GM23338 (cell line): ENCODE data around the gene BANK1. TPM values are rescaled to one million over a fixed set of nuclear protein-coding genes. Genes with fewer than 3 reads are reported as not detected.

ENCODE experiments used
- ATAC-seq: fragments of 200-7000 bp; cut with Tn5 transposase; 3 replicates; pipeline ENCODE4 v1.9.1; 2020
- DNase-seq: peaks from one replicate; pipeline ENCODE4 v3.0.0-alpha.2; 2015; ENCODE audit warnings: low spot score
- H2AFZ ChIP-seq: fragments of 200-600 bp; sonication (generic); 2 replicates; pipeline ENCODE4 v1.8.0; 2016; ENCODE audit warnings: antibody characterized with exemption, mild to moderate bottlenecking, moderate library complexity
- H3F3A ChIP-seq: fragments of 200-600 bp; sonication (generic); replicated peaks from 2 replicates; pipeline ENCODE4 v1.8.0; 2017; ENCODE audit warnings: antibody characterized with exemption, mixed run types, low read depth
- H3K27ac ChIP-seq: fragments of 200-600 bp; sonication (generic); 2 replicates; pipeline ENCODE4 v1.6.1; 2016; ENCODE audit warnings: low read depth
- H3K27me3 ChIP-seq: fragments of 200-600 bp; sonication (generic); 2 replicates; pipeline ENCODE4 v1.8.0; 2016; ENCODE audit warnings: mild to moderate bottlenecking, mixed run types, moderate library complexity; ENCODE audit not compliant: insufficient read depth
- H3K36me3 ChIP-seq: fragments of 200-600 bp; sonication (generic); 2 replicates; pipeline ENCODE4 v1.8.0; 2016; ENCODE audit warnings: mild to moderate bottlenecking; ENCODE audit not compliant: insufficient read depth
- H3K4me1 ChIP-seq: fragments of 200-600 bp; sonication (generic); 2 replicates; pipeline ENCODE4 v1.8.0; 2016; ENCODE audit warnings: mild to moderate bottlenecking, moderate library complexity; ENCODE audit not compliant: insufficient read depth
- H3K4me2 ChIP-seq: fragments of 200-600 bp; sonication (generic); 2 replicates; pipeline ENCODE4 v1.7.1; 2017; ENCODE audit warnings: mixed run types
- H3K4me3 ChIP-seq: fragments of 200-600 bp; sonication (generic); 2 replicates; pipeline ENCODE4 v1.6.1; 2016; ENCODE audit warnings: mixed run types
- H3K79me2 ChIP-seq: fragments of 200-600 bp; sonication (generic); replicated peaks from 2 replicates; pipeline ENCODE4 v1.8.0; 2017; ENCODE audit warnings: mild to moderate bottlenecking; ENCODE audit not compliant: insufficient read depth
- H3K9me2 ChIP-seq: fragments of 200-600 bp; sonication (generic); 2 replicates; pipeline ENCODE4 v1.8.0; 2017; ENCODE audit not compliant: insufficient read depth
- H4K20me1 ChIP-seq: fragments of 200-600 bp; sonication (generic); replicated peaks from 2 replicates; pipeline ENCODE4 v1.8.0; 2017; ENCODE audit warnings: mild to moderate bottlenecking; ENCODE audit not compliant: insufficient read depth
- H3K27ac Mint-ChIP-seq: 2 replicates; pipeline ENCODE4 v1.8.0; 2020; ENCODE audit warnings: inconsistent platforms, mild to moderate bottlenecking, moderate library complexity, mixed read lengths
- H3K27me3 Mint-ChIP-seq: 3 replicates; pipeline ENCODE4 v1.8.0; 2022; ENCODE audit warnings: low read depth, mild to moderate bottlenecking, moderate library complexity, mixed read lengths, inconsistent platforms; ENCODE audit not compliant: insufficient read depth, poor library complexity
- H3K36me3 Mint-ChIP-seq: 3 replicates; pipeline ENCODE4 v1.8.0; 2021; ENCODE audit warnings: low read depth, mild to moderate bottlenecking, inconsistent platforms, moderate library complexity, mixed read lengths
- H3K4me1 Mint-ChIP-seq: 3 replicates; pipeline ENCODE4 v1.8.0; 2020; ENCODE audit warnings: mild to moderate bottlenecking, inconsistent platforms, mixed read lengths
- H3K4me3 Mint-ChIP-seq: 3 replicates; pipeline ENCODE4 v1.8.0; 2021; ENCODE audit warnings: moderate library complexity, mild to moderate bottlenecking, inconsistent platforms, mixed read lengths
- H3K9me3 Mint-ChIP-seq: 3 replicates; pipeline ENCODE4 v1.8.0; 2020; ENCODE audit warnings: moderate library complexity, mild to moderate bottlenecking, inconsistent platforms, mixed read lengths
- CREB1 ChIP-seq: fragments of 250-450 bp; sonication (Bioruptor Pico); IDR thresholded peaks from 2 replicates; pipeline ENCODE4 v1.5.0; 2020; ENCODE audit warnings: low read depth, mild to moderate bottlenecking, moderate library complexity
- EZH2 ChIP-seq: fragments of 200-600 bp; sonication (generic); IDR thresholded peaks from one replicate; pipeline ENCODE4 v1.8.0; 2017; ENCODE audit warnings: antibody characterized with exemption, mild to moderate bottlenecking, low read depth; ENCODE audit not compliant: unreplicated experiment
- EZH2phosphoT487 ChIP-seq: fragments of 200-600 bp; sonication (generic); IDR thresholded peaks from one replicate; pipeline ENCODE4 v1.8.1; 2018; ENCODE audit warnings: antibody characterized with exemption; ENCODE audit not compliant: unreplicated experiment
- JUNB ChIP-seq: IDR thresholded peaks from one replicate; pipeline ENCODE4 v1.6.1; 2016; ENCODE audit warnings: antibody characterized with exemption; ENCODE audit not compliant: unreplicated experiment
- NANOG ChIP-seq: IDR thresholded peaks from 2 replicates; pipeline ENCODE4 v1.6.1; 2016; ENCODE audit warnings: antibody characterized with exemption, borderline replicate concordance
- POLR2AphosphoS5 ChIP-seq: IDR thresholded peaks from 2 replicates; pipeline ENCODE4 v1.6.1; 2016; ENCODE audit warnings: antibody characterized with exemption, low read depth
- STAT1 ChIP-seq: IDR thresholded peaks from one replicate; pipeline ENCODE4 v1.6.1; 2016; ENCODE audit warnings: antibody characterized with exemption; ENCODE audit not compliant: unreplicated experiment
- ZNF114 ChIP-seq: fragments of 250-450 bp; sonication (Bioruptor Pico); IDR thresholded peaks from 2 replicates; pipeline ENCODE4 v1.5.0; 2020; ENCODE audit warnings: mild to moderate bottlenecking, moderate library complexity
- ZNF331 ChIP-seq: fragments of 250-450 bp; sonication (Bioruptor Pico); IDR thresholded peaks from 2 replicates; pipeline ENCODE4 v1.5.0; 2020; ENCODE audit warnings: low read depth, mild to moderate bottlenecking, moderate library complexity
- polyA plus RNA-seq: library from polyadenylated mRNA; unstranded; fragments of >200 nt; fragmentation: Nextera tagmentation; extraction: Ambion mirVana; gene quantifications from 2 replicates; pipeline ENCODE4 v1.2.1, GENCODE V29; 2016
- total RNA-seq: library from RNA; depleted of rRNA; stranded (reverse); fragments of >200 nt; shearing (Covaris generic); gene quantifications from 2 replicates; pipeline ENCODE4 v1.2.3, GENCODE V29; 2014
- TF ChIP-seq, protein P1 (sequence below), 2 experiments: fragments of 200-600 bp in 1 of 2; sonication (generic) in 1 of 2; conservative IDR thresholded peaks; 2 replicates each; pipeline versions ENCODE4 v1.5.1 to v1.6.1; 2016 to 2017; ENCODE audit warnings: antibody characterized with exemption in 2 of 2, low read depth in 2 of 2, mild to moderate bottlenecking in 2 of 2, moderate library complexity in 1 of 2
- TF ChIP-seq, protein P2 (sequence below): IDR thresholded peaks from 2 replicates; pipeline ENCODE4 v1.6.1; 2016; ENCODE audit warnings: antibody characterized with exemption
- TF ChIP-seq, protein P3 (sequence below): fragments of 250-450 bp; sonication (Bioruptor Pico); IDR thresholded peaks from 2 replicates; pipeline ENCODE4 v1.5.0; 2020; ENCODE audit warnings: mild to moderate bottlenecking, moderate library complexity
- TF ChIP-seq, protein P4 (sequence below): IDR thresholded peaks from one replicate; pipeline ENCODE4 v1.6.1; 2018; ENCODE audit warnings: antibody characterized with exemption; ENCODE audit not compliant: unreplicated experiment

BANK1 gene
- total and polyA plus RNA-seq, 2 experiments from 2014 or later: 0.86 to 0.87 TPM

- ATAC-seq: no peak
These were observed 97.9 kb downstream of the BANK1 start for GRCh38 chr4:101888472-101888871.

More at GRCh38 chr4:101888472-101888871, 97.9 kb downstream of the BANK1 start:
- peaks cover 6% of the 10 kb centered on the region; the same call in 1 of the 3 replicates for H3K4me1 Mint-ChIP-seq
- H3K27me3 Mint-ChIP-seq: peaks cover 2% of the 10 kb centered on the region
- no peak overlapping the region for H3K4me2 ChIP-seq
- H3K4me1 ChIP-seq: peaks cover 7% of the 10 kb centered on the region; the same call in 1 of the 2 replicates
- H3K9me2 ChIP-seq: no peaks in the 10 kb centered on the region
- TF ChIP-seq, protein P1, sequence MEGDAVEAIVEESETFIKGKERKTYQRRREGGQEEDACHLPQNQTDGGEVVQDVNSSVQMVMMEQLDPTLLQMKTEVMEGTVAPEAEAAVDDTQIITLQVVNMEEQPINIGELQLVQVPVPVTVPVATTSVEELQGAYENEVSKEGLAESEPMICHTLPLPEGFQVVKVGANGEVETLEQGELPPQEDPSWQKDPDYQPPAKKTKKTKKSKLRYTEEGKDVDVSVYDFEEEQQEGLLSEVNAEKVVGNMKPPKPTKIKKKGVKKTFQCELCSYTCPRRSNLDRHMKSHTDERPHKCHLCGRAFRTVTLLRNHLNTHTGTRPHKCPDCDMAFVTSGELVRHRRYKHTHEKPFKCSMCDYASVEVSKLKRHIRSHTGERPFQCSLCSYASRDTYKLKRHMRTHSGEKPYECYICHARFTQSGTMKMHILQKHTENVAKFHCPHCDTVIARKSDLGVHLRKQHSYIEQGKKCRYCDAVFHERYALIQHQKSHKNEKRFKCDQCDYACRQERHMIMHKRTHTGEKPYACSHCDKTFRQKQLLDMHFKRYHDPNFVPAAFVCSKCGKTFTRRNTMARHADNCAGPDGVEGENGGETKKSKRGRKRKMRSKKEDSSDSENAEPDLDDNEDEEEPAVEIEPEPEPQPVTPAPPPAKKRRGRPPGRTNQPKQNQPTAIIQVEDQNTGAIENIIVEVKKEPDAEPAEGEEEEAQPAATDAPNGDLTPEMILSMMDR (conservative IDR thresholded peaks at IDR 0.05; ENCODE audit: low read depth in 2 of 2): no peak
- TF ChIP-seq STAT1 (no peak), NANOG (no peak), CREB1 (no peak), ZNF114 (CRISPR knock-in tag) (no peak), POLR2AphosphoS5 (no peak), EZH2 (no peak), JUNB (no peak), EZH2phosphoT487 (no peak), ZNF331 (CRISPR knock-in tag) (no peak)
- TF ChIP-seq, protein P2, sequence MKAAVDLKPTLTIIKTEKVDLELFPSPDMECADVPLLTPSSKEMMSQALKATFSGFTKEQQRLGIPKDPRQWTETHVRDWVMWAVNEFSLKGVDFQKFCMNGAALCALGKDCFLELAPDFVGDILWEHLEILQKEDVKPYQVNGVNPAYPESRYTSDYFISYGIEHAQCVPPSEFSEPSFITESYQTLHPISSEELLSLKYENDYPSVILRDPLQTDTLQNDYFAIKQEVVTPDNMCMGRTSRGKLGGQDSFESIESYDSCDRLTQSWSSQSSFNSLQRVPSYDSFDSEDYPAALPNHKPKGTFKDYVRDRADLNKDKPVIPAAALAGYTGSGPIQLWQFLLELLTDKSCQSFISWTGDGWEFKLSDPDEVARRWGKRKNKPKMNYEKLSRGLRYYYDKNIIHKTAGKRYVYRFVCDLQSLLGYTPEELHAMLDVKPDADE: no peak
- TF ChIP-seq, protein P3, sequence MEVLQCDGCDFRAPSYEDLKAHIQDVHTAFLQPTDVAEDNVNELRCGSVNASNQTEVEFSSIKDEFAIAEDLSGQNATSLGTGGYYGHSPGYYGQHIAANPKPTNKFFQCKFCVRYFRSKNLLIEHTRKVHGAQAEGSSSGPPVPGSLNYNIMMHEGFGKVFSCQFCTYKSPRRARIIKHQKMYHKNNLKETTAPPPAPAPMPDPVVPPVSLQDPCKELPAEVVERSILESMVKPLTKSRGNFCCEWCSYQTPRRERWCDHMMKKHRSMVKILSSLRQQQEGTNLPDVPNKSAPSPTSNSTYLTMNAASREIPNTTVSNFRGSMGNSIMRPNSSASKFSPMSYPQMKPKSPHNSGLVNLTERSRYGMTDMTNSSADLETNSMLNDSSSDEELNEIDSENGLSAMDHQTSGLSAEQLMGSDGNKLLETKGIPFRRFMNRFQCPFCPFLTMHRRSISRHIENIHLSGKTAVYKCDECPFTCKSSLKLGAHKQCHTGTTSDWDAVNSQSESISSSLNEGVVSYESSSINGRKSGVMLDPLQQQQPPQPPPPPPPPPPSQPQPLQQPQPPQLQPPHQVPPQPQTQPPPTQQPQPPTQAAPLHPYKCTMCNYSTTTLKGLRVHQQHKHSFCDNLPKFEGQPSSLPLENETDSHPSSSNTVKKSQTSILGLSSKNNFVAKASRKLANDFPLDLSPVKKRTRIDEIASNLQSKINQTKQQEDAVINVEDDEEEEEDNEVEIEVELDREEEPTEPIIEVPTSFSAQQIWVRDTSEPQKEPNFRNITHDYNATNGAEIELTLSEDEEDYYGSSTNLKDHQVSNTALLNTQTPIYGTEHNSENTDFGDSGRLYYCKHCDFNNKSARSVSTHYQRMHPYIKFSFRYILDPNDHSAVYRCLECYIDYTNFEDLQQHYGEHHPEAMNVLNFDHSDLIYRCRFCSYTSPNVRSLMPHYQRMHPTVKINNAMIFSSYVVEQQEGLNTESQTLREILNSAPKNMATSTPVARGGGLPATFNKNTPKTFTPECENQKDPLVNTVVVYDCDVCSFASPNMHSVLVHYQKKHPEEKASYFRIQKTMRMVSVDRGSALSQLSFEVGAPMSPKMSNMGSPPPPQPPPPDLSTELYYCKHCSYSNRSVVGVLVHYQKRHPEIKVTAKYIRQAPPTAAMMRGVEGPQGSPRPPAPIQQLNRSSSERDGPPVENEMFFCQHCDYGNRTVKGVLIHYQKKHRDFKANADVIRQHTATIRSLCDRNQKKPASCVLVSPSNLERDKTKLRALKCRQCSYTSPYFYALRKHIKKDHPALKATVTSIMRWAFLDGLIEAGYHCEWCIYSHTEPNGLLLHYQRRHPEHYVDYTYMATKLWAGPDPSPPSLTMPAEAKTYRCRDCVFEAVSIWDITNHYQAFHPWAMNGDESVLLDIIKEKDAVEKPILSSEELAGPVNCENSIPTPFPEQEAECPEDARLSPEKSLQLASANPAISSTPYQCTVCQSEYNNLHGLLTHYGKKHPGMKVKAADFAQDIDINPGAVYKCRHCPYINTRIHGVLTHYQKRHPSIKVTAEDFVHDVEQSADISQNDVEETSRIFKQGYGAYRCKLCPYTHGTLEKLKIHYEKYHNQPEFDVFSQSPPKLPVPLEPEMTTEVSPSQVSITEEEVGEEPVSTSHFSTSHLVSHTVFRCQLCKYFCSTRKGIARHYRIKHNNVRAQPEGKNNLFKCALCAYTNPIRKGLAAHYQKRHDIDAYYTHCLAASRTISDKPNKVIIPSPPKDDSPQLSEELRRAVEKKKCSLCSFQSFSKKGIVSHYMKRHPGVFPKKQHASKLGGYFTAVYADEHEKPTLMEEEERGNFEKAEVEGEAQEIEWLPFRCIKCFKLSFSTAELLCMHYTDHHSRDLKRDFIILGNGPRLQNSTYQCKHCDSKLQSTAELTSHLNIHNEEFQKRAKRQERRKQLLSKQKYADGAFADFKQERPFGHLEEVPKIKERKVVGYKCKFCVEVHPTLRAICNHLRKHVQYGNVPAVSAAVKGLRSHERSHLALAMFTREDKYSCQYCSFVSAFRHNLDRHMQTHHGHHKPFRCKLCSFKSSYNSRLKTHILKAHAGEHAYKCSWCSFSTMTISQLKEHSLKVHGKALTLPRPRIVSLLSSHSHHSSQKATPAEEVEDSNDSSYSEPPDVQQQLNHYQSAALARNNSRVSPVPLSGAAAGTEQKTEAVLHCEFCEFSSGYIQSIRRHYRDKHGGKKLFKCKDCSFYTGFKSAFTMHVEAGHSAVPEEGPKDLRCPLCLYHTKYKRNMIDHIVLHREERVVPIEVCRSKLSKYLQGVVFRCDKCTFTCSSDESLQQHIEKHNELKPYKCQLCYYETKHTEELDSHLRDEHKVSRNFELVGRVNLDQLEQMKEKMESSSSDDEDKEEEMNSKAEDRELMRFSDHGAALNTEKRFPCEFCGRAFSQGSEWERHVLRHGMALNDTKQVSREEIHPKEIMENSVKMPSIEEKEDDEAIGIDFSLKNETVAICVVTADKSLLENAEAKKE (CRISPR knock-in tag): no peak
- TF ChIP-seq, protein P4, sequence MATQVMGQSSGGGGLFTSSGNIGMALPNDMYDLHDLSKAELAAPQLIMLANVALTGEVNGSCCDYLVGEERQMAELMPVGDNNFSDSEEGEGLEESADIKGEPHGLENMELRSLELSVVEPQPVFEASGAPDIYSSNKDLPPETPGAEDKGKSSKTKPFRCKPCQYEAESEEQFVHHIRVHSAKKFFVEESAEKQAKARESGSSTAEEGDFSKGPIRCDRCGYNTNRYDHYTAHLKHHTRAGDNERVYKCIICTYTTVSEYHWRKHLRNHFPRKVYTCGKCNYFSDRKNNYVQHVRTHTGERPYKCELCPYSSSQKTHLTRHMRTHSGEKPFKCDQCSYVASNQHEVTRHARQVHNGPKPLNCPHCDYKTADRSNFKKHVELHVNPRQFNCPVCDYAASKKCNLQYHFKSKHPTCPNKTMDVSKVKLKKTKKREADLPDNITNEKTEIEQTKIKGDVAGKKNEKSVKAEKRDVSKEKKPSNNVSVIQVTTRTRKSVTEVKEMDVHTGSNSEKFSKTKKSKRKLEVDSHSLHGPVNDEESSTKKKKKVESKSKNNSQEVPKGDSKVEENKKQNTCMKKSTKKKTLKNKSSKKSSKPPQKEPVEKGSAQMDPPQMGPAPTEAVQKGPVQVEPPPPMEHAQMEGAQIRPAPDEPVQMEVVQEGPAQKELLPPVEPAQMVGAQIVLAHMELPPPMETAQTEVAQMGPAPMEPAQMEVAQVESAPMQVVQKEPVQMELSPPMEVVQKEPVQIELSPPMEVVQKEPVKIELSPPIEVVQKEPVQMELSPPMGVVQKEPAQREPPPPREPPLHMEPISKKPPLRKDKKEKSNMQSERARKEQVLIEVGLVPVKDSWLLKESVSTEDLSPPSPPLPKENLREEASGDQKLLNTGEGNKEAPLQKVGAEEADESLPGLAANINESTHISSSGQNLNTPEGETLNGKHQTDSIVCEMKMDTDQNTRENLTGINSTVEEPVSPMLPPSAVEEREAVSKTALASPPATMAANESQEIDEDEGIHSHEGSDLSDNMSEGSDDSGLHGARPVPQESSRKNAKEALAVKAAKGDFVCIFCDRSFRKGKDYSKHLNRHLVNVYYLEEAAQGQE: no peak
- no peaks in the 10 kb centered on the region for H3K79me2 ChIP-seq
- H2AFZ ChIP-seq: no peak overlapping the region
- H3K36me3 ChIP-seq: no peaks in the 10 kb centered on the region
- H3K27ac ChIP-seq: no peak overlapping the region
- no peak for DNase-seq
- H3F3A ChIP-seq: no peaks in the 10 kb centered on the region
- no peak overlapping the region for H3K27ac Mint-ChIP-seq
- no peak overlapping the region for H3K4me3 Mint-ChIP-seq
- H3K4me3 ChIP-seq: no peak overlapping the region
- no peaks in the 10 kb centered on the region for H3K36me3 Mint-ChIP-seq
- H3K27me3 ChIP-seq: no peaks in the 10 kb centered on the region
- no peaks in the 10 kb centered on the region for H4K20me1 ChIP-seq
- H3K9me3 Mint-ChIP-seq: no peaks in the 10 kb centered on the region
